GM23338 (cell line): ENCODE measurements around the gene ARHGEF16. TPM values are rescaled to one million over a fixed set of nuclear protein-coding genes. Genes with fewer than 3 reads are reported as not detected.
A peak's percentile ranks its signal among the peaks of the same experiment; 100 is the strongest.

Source experiments
- ATAC-seq: fragments of 200-7000 bp; cut with Tn5 transposase; 3 replicates; pipeline ENCODE4 v1.9.1; 2020
- DNase-seq: peaks from one replicate; pipeline ENCODE4 v3.0.0-alpha.2; 2015; ENCODE audit warnings: low spot score
- H2AFZ ChIP-seq: fragments of 200-600 bp; sonication (generic); 2 replicates; pipeline ENCODE4 v1.8.0; 2016; ENCODE audit warnings: antibody characterized with exemption, mild to moderate bottlenecking, moderate library complexity
- H3F3A ChIP-seq: fragments of 200-600 bp; sonication (generic); replicated peaks from 2 replicates; pipeline ENCODE4 v1.8.0; 2017; ENCODE audit warnings: antibody characterized with exemption, mixed run types, low read depth
- H3K27ac ChIP-seq: fragments of 200-600 bp; sonication (generic); 2 replicates; pipeline ENCODE4 v1.6.1; 2016; ENCODE audit warnings: low read depth
- H3K27me3 ChIP-seq: fragments of 200-600 bp; sonication (generic); 2 replicates; pipeline ENCODE4 v1.8.0; 2016; ENCODE audit warnings: mild to moderate bottlenecking, mixed run types, moderate library complexity; ENCODE audit not compliant: insufficient read depth
- H3K36me3 ChIP-seq: fragments of 200-600 bp; sonication (generic); 2 replicates; pipeline ENCODE4 v1.8.0; 2016; ENCODE audit warnings: mild to moderate bottlenecking; ENCODE audit not compliant: insufficient read depth
- H3K4me1 ChIP-seq: fragments of 200-600 bp; sonication (generic); 2 replicates; pipeline ENCODE4 v1.8.0; 2016; ENCODE audit warnings: mild to moderate bottlenecking, moderate library complexity; ENCODE audit not compliant: insufficient read depth
- H3K4me2 ChIP-seq: fragments of 200-600 bp; sonication (generic); 2 replicates; pipeline ENCODE4 v1.7.1; 2017; ENCODE audit warnings: mixed run types
- H3K4me3 ChIP-seq: fragments of 200-600 bp; sonication (generic); 2 replicates; pipeline ENCODE4 v1.6.1; 2016; ENCODE audit warnings: mixed run types
- H3K79me2 ChIP-seq: fragments of 200-600 bp; sonication (generic); replicated peaks from 2 replicates; pipeline ENCODE4 v1.8.0; 2017; ENCODE audit warnings: mild to moderate bottlenecking; ENCODE audit not compliant: insufficient read depth
- H3K9me2 ChIP-seq: fragments of 200-600 bp; sonication (generic); 2 replicates; pipeline ENCODE4 v1.8.0; 2017; ENCODE audit not compliant: insufficient read depth
- H4K20me1 ChIP-seq: fragments of 200-600 bp; sonication (generic); replicated peaks from 2 replicates; pipeline ENCODE4 v1.8.0; 2017; ENCODE audit warnings: mild to moderate bottlenecking; ENCODE audit not compliant: insufficient read depth
- H3K27ac Mint-ChIP-seq: 2 replicates; pipeline ENCODE4 v1.8.0; 2020; ENCODE audit warnings: inconsistent platforms, mild to moderate bottlenecking, moderate library complexity, mixed read lengths
- H3K27me3 Mint-ChIP-seq: 3 replicates; pipeline ENCODE4 v1.8.0; 2022; ENCODE audit warnings: low read depth, mild to moderate bottlenecking, moderate library complexity, mixed read lengths, inconsistent platforms; ENCODE audit not compliant: insufficient read depth, poor library complexity
- H3K36me3 Mint-ChIP-seq: 3 replicates; pipeline ENCODE4 v1.8.0; 2021; ENCODE audit warnings: low read depth, mild to moderate bottlenecking, inconsistent platforms, moderate library complexity, mixed read lengths
- H3K4me1 Mint-ChIP-seq: 3 replicates; pipeline ENCODE4 v1.8.0; 2020; ENCODE audit warnings: mild to moderate bottlenecking, inconsistent platforms, mixed read lengths
- H3K4me3 Mint-ChIP-seq: 3 replicates; pipeline ENCODE4 v1.8.0; 2021; ENCODE audit warnings: moderate library complexity, mild to moderate bottlenecking, inconsistent platforms, mixed read lengths
- H3K9me3 Mint-ChIP-seq: 3 replicates; pipeline ENCODE4 v1.8.0; 2020; ENCODE audit warnings: moderate library complexity, mild to moderate bottlenecking, inconsistent platforms, mixed read lengths
- ETS1 ChIP-seq: IDR thresholded peaks from 2 replicates; pipeline ENCODE4 v1.6.1; 2016; ENCODE audit warnings: antibody characterized with exemption
- EZH2 ChIP-seq: fragments of 200-600 bp; sonication (generic); IDR thresholded peaks from one replicate; pipeline ENCODE4 v1.8.0; 2017; ENCODE audit warnings: antibody characterized with exemption, mild to moderate bottlenecking, low read depth; ENCODE audit not compliant: unreplicated experiment
- ZNF114 ChIP-seq: fragments of 250-450 bp; sonication (Bioruptor Pico); IDR thresholded peaks from 2 replicates; pipeline ENCODE4 v1.5.0; 2020; ENCODE audit warnings: mild to moderate bottlenecking, moderate library complexity
- ZNF331 ChIP-seq: fragments of 250-450 bp; sonication (Bioruptor Pico); IDR thresholded peaks from 2 replicates; pipeline ENCODE4 v1.5.0; 2020; ENCODE audit warnings: low read depth, mild to moderate bottlenecking, moderate library complexity
- polyA plus RNA-seq: library from polyadenylated mRNA; unstranded; fragments of >200 nt; fragmentation: Nextera tagmentation; extraction: Ambion mirVana; gene quantifications from 2 replicates; pipeline ENCODE4 v1.2.1, GENCODE V29; 2016
- total RNA-seq: library from RNA; depleted of rRNA; stranded (reverse); fragments of >200 nt; shearing (Covaris generic); gene quantifications from 2 replicates; pipeline ENCODE4 v1.2.3, GENCODE V29; 2014
- TF ChIP-seq, protein P1 (sequence below): fragments of 250-450 bp; sonication (Bioruptor Pico); IDR thresholded peaks from 2 replicates; pipeline ENCODE4 v1.5.0; 2020; ENCODE audit warnings: mild to moderate bottlenecking, moderate library complexity
- TF ChIP-seq, protein P2 (sequence below), 2 experiments: fragments of 200-600 bp in 1 of 2; sonication (generic) in 1 of 2; conservative IDR thresholded peaks; 2 replicates each; pipeline versions ENCODE4 v1.5.1 to v1.6.1; 2016 to 2017; ENCODE audit warnings: antibody characterized with exemption in 2 of 2, low read depth in 2 of 2, mild to moderate bottlenecking in 2 of 2, moderate library complexity in 1 of 2

ARHGEF16 gene
- total and polyA plus RNA-seq, 2 experiments from 2014 or later: 12.2 to 29.3 TPM

GRCh38 chr1:3415260-3416090 is 39.0 kb upstream of the ARHGEF16 start (continued):
- TF ChIP-seq EZH2 (no peak), ZNF114 (CRISPR knock-in tag) (no peak), ETS1 (no peak)

DNA sequence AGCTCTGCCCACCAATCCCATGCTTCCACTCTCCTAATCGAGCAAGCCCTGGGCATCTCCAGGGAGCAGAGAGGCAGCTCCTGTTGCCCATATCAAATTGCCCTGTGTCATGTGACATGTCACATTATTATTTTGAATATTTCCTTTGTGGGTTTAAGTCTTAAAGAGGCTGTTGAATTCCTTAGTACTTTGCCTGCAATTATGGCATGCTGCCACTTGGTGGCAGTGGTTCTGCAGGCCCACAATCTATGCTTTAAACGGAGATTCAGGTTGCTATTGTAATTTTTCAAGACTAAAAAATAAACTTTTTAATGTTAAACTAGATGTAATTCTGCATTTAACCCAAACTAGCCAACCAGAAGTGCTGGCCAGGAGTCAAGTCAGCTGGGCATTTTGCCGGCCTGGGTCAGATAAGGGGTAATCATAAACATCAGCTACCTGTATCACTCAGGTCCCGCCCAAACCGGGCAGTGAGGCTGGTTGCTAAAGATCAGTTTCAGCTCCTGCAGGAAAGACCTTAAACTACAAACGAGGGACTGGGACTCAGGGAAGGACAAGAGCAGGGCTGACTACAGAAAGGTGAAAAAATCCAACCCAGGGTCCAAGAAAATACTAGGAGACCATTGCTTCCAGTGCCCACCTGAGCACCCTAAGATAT is 37.3 kb upstream of the ARHGEF16 start:
- no peaks in the 10 kb centered on the region for H3K36me3 ChIP-seq
- no peak overlapping the region for H3K4me2 ChIP-seq
- no peak for DNase-seq
- TF ChIP-seq, protein P1, sequence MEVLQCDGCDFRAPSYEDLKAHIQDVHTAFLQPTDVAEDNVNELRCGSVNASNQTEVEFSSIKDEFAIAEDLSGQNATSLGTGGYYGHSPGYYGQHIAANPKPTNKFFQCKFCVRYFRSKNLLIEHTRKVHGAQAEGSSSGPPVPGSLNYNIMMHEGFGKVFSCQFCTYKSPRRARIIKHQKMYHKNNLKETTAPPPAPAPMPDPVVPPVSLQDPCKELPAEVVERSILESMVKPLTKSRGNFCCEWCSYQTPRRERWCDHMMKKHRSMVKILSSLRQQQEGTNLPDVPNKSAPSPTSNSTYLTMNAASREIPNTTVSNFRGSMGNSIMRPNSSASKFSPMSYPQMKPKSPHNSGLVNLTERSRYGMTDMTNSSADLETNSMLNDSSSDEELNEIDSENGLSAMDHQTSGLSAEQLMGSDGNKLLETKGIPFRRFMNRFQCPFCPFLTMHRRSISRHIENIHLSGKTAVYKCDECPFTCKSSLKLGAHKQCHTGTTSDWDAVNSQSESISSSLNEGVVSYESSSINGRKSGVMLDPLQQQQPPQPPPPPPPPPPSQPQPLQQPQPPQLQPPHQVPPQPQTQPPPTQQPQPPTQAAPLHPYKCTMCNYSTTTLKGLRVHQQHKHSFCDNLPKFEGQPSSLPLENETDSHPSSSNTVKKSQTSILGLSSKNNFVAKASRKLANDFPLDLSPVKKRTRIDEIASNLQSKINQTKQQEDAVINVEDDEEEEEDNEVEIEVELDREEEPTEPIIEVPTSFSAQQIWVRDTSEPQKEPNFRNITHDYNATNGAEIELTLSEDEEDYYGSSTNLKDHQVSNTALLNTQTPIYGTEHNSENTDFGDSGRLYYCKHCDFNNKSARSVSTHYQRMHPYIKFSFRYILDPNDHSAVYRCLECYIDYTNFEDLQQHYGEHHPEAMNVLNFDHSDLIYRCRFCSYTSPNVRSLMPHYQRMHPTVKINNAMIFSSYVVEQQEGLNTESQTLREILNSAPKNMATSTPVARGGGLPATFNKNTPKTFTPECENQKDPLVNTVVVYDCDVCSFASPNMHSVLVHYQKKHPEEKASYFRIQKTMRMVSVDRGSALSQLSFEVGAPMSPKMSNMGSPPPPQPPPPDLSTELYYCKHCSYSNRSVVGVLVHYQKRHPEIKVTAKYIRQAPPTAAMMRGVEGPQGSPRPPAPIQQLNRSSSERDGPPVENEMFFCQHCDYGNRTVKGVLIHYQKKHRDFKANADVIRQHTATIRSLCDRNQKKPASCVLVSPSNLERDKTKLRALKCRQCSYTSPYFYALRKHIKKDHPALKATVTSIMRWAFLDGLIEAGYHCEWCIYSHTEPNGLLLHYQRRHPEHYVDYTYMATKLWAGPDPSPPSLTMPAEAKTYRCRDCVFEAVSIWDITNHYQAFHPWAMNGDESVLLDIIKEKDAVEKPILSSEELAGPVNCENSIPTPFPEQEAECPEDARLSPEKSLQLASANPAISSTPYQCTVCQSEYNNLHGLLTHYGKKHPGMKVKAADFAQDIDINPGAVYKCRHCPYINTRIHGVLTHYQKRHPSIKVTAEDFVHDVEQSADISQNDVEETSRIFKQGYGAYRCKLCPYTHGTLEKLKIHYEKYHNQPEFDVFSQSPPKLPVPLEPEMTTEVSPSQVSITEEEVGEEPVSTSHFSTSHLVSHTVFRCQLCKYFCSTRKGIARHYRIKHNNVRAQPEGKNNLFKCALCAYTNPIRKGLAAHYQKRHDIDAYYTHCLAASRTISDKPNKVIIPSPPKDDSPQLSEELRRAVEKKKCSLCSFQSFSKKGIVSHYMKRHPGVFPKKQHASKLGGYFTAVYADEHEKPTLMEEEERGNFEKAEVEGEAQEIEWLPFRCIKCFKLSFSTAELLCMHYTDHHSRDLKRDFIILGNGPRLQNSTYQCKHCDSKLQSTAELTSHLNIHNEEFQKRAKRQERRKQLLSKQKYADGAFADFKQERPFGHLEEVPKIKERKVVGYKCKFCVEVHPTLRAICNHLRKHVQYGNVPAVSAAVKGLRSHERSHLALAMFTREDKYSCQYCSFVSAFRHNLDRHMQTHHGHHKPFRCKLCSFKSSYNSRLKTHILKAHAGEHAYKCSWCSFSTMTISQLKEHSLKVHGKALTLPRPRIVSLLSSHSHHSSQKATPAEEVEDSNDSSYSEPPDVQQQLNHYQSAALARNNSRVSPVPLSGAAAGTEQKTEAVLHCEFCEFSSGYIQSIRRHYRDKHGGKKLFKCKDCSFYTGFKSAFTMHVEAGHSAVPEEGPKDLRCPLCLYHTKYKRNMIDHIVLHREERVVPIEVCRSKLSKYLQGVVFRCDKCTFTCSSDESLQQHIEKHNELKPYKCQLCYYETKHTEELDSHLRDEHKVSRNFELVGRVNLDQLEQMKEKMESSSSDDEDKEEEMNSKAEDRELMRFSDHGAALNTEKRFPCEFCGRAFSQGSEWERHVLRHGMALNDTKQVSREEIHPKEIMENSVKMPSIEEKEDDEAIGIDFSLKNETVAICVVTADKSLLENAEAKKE: no peak
- TF ChIP-seq, protein P2, sequence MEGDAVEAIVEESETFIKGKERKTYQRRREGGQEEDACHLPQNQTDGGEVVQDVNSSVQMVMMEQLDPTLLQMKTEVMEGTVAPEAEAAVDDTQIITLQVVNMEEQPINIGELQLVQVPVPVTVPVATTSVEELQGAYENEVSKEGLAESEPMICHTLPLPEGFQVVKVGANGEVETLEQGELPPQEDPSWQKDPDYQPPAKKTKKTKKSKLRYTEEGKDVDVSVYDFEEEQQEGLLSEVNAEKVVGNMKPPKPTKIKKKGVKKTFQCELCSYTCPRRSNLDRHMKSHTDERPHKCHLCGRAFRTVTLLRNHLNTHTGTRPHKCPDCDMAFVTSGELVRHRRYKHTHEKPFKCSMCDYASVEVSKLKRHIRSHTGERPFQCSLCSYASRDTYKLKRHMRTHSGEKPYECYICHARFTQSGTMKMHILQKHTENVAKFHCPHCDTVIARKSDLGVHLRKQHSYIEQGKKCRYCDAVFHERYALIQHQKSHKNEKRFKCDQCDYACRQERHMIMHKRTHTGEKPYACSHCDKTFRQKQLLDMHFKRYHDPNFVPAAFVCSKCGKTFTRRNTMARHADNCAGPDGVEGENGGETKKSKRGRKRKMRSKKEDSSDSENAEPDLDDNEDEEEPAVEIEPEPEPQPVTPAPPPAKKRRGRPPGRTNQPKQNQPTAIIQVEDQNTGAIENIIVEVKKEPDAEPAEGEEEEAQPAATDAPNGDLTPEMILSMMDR (conservative IDR thresholded peaks at IDR 0.05; ENCODE audit: low read depth in 2 of 2): peak; percentile 54 to 90
- TF ChIP-seq ZNF331 (CRISPR knock-in tag): no peak
- no peaks in the 10 kb centered on the region for H3K4me1 ChIP-seq
- H3F3A ChIP-seq: no peaks in the 10 kb centered on the region
- no peaks in the 10 kb centered on the region for H3K79me2 ChIP-seq
- peaks cover 5% of the 10 kb centered on the region for H3K27me3 Mint-ChIP-seq
- H2AFZ ChIP-seq: no peak overlapping the region
- no peak overlapping the region for H3K27ac Mint-ChIP-seq
- no peak overlapping the region for H3K27ac ChIP-seq
- no peak overlapping the region for H3K4me3 Mint-ChIP-seq
- no peak overlapping the region for H3K4me3 ChIP-seq
- no peaks in the 10 kb centered on the region for H3K27me3 ChIP-seq
- peaks cover 14% of the 10 kb centered on the region for H3K9me3 Mint-ChIP-seq
- no peaks in the 10 kb centered on the region for H4K20me1 ChIP-seq
- H3K9me2 ChIP-seq: no peaks in the 10 kb centered on the region
- no peaks in the 10 kb centered on the region; the same call in 2 of the 3 replicates for H3K4me1 Mint-ChIP-seq
- H3K36me3 Mint-ChIP-seq: peaks cover 4% of the 10 kb centered on the region; the same call in 1 of the 3 replicates
- no peak for ATAC-seq
